HepG2 (cell line): ENCODE results near the gene PRMT2. TPM values are rescaled to one million over a fixed set of nuclear protein-coding genes. Genes with fewer than 3 reads are reported as not detected.

Experiments used
- ATF4 ChIP-seq, 2 experiments: fragments of 450-650 bp in 1 of 2; sonication (generic) in 1 of 2; formaldehyde crosslinking; IDR thresholded peaks; 2 replicates each; pipeline versions ENCODE4 v1.5.0 to v1.8.0; 2020 to 2022; ENCODE audit warnings: mild to moderate bottlenecking in 1 of 2, missing genetic modification reagents in 1 of 2
- DMAP1 ChIP-seq: IDR thresholded peaks from 2 replicates; pipeline ENCODE4 v1.6.1; 2016
- EED ChIP-seq: sonication (generic); formaldehyde crosslinking; IDR thresholded peaks from 2 replicates; pipeline ENCODE4 v1.5.0; 2020; ENCODE audit warnings: mild to moderate bottlenecking, missing genetic modification reagents
- EHMT2 ChIP-seq: fragments of 200-600 bp; sonication (generic); IDR thresholded peaks from 2 replicates; pipeline ENCODE4 v1.7.0; 2017; ENCODE audit warnings: antibody characterized with exemption, low read depth, low read length, borderline replicate concordance
- GLI4 ChIP-seq: sonication (generic); formaldehyde crosslinking; IDR thresholded peaks from 2 replicates; pipeline ENCODE4 v1.5.1; 2020; ENCODE audit warnings: missing genetic modification reagents, mild to moderate bottlenecking, moderate library complexity, borderline replicate concordance
- GLMP ChIP-seq: sonication (generic); formaldehyde crosslinking; IDR thresholded peaks from 2 replicates; pipeline ENCODE4 v1.9.0; 2021; ENCODE audit warnings: missing genetic modification reagents, mild to moderate bottlenecking, borderline replicate concordance
- RARG ChIP-seq: sonication (generic); formaldehyde crosslinking; IDR thresholded peaks from 2 replicates; pipeline ENCODE4 v1.4.0; 2020; ENCODE audit warnings: low read depth, mild to moderate bottlenecking, missing genetic modification reagents
- SIN3A ChIP-seq: IDR thresholded peaks from 2 replicates; pipeline ENCODE4 v1.6.1; 2011; ENCODE audit warnings: low read depth, mild to moderate bottlenecking, control low read depth, low read length, borderline replicate concordance
- SKIL ChIP-seq: sonication (generic); formaldehyde crosslinking; IDR thresholded peaks from 2 replicates; pipeline ENCODE4 v1.8.0; 2022; ENCODE audit warnings: missing genetic modification reagents, mild to moderate bottlenecking, moderate library complexity, borderline replicate concordance
- SOX5 ChIP-seq: IDR thresholded peaks from 2 replicates; pipeline ENCODE4 v1.6.1; 2016; ENCODE audit warnings: borderline replicate concordance
- SPEN ChIP-seq: sonication (generic); formaldehyde crosslinking; IDR thresholded peaks from 2 replicates; pipeline ENCODE4 v1.5.1; 2020; ENCODE audit warnings: low read depth, mild to moderate bottlenecking, missing genetic modification reagents
- SRY ChIP-seq: sonication (generic); formaldehyde crosslinking; IDR thresholded peaks from 2 replicates; pipeline ENCODE4 v1.8.0; 2022; ENCODE audit warnings: mild to moderate bottlenecking, missing genetic modification reagents
- ZBTB21 ChIP-seq: sonication (generic); formaldehyde crosslinking; IDR thresholded peaks from 2 replicates; pipeline ENCODE4 v1.4.0; 2020; ENCODE audit warnings: missing genetic modification reagents
- ZNF17 ChIP-seq: sonication (generic); formaldehyde crosslinking; IDR thresholded peaks from 2 replicates; pipeline ENCODE4 v1.5.0; 2020; ENCODE audit warnings: mild to moderate bottlenecking, missing genetic modification reagents
- ZNF329 ChIP-seq: sonication (generic); formaldehyde crosslinking; IDR thresholded peaks from 2 replicates; pipeline ENCODE4 v1.9.0; 2021; ENCODE audit warnings: low read depth, mild to moderate bottlenecking, missing genetic modification reagents
- ZNF572 ChIP-seq: sonication (generic); formaldehyde crosslinking; IDR thresholded peaks from 2 replicates; pipeline ENCODE4 v1.5.1; 2020; ENCODE audit warnings: mild to moderate bottlenecking, missing genetic modification reagents
- ZSCAN31 ChIP-seq: sonication (generic); formaldehyde crosslinking; IDR thresholded peaks from 2 replicates; pipeline ENCODE4 v1.5.0; 2020; ENCODE audit warnings: low read depth, mild to moderate bottlenecking, missing genetic modification reagents
- polyA plus RNA-seq, 8 experiments: library from polyadenylated mRNA; depleted of rRNA in 3 of 8; stranded (reverse) in 7 of 8; unstranded in 1 of 8; fragments of >200 nt; fragmentation: Illumina TruSeq in 4 of 8; extraction: Trizol in 4 of 8; gene quantifications; 2 replicates each; pipeline versions ENCODE4 v1.2.1 to v1.2.3, GENCODE V29; 2011 to 2016; ENCODE audit warnings: low read depth in 4 of 8, missing spikeins in 1 of 8, mixed read lengths in 1 of 8; ENCODE audit not compliant: insufficient read depth in 1 of 8
- total RNA-seq, 5 experiments: library from RNA; depleted of rRNA; stranded (reverse); fragments of >200 nt; fragmentation: Illumina TruSeq; extraction: Trizol; gene quantifications; 2 replicates each; pipeline ENCODE4 v1.2.3, GENCODE V29; 2016; ENCODE audit warnings: low read depth in 1 of 5
- TF ChIP-seq, protein P1 (sequence below): IDR thresholded peaks from 2 replicates; pipeline ENCODE4 v1.6.1; 2016
- TF ChIP-seq, protein P2 (sequence below): sonication (generic); formaldehyde crosslinking; IDR thresholded peaks from 2 replicates; pipeline ENCODE4 v1.4.0; 2020; ENCODE audit warnings: missing genetic modification reagents, borderline replicate concordance
- TF ChIP-seq, protein P3 (sequence below): sonication (generic); formaldehyde crosslinking; IDR thresholded peaks from 2 replicates; pipeline ENCODE4 v1.4.0; 2020; ENCODE audit warnings: missing genetic modification reagents

PRMT2 gene
- total and polyA plus RNA-seq, 2 of the 13 experiments (the other 11 are each of a cell fraction or from before 2014, with no cell fraction given): 54.4 to 78.8 TPM

- TF ChIP-seq, protein P1, sequence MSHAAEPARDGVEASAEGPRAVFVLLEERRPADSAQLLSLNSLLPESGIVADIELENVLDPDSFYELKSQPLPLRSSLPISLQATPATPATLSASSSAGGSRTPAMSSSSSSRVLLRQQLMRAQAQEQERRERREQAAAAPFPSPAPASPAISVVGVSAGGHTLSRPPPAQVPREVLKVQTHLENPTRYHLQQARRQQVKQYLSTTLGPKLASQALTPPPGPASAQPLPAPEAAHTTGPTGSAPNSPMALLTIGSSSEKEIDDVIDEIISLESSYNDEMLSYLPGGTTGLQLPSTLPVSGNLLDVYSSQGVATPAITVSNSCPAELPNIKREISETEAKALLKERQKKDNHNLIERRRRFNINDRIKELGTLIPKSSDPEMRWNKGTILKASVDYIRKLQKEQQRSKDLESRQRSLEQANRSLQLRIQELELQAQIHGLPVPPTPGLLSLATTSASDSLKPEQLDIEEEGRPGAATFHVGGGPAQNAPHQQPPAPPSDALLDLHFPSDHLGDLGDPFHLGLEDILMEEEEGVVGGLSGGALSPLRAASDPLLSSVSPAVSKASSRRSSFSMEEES (CRISPR knock-in tag): peak; percentile 45; the same call in 1 of the 2 replicates
- TF ChIP-seq ZSCAN31 (CRISPR knock-in tag) (peak; percentile 94), GLI4 (CRISPR knock-in tag) (no peak), EED (CRISPR knock-in tag) (no peak; the same call in 1 of the 2 replicates), SRY (CRISPR knock-in tag) (no peak; the same call in 1 of the 2 replicates), GLMP (CRISPR knock-in tag) (no peak), EHMT2 (no peak), SPEN (CRISPR knock-in tag) (peak; percentile 72), DMAP1 (CRISPR knock-in tag) (peak; percentile 85), SIN3A (peak; percentile 81; the same call in 1 of the 2 replicates), SOX5 (CRISPR knock-in tag) (no peak), ZNF329 (CRISPR knock-in tag) (peak; percentile 91; the same call in 1 of the 2 replicates), ATF4 (CRISPR knock-in tag; IDR thresholded peaks at IDR 0.05) (no peak), ZBTB21 (CRISPR knock-in tag) (no peak), SKIL (CRISPR knock-in tag) (no peak), ZNF572 (CRISPR knock-in tag) (0 out of 2 replicates have a peak, but pooled peaks have one; percentile 47), ZNF17 (CRISPR knock-in tag) (no peak), RARG (CRISPR knock-in tag) (peak; percentile 95; the same call in 1 of the 2 replicates)
- TF ChIP-seq, protein P2, sequence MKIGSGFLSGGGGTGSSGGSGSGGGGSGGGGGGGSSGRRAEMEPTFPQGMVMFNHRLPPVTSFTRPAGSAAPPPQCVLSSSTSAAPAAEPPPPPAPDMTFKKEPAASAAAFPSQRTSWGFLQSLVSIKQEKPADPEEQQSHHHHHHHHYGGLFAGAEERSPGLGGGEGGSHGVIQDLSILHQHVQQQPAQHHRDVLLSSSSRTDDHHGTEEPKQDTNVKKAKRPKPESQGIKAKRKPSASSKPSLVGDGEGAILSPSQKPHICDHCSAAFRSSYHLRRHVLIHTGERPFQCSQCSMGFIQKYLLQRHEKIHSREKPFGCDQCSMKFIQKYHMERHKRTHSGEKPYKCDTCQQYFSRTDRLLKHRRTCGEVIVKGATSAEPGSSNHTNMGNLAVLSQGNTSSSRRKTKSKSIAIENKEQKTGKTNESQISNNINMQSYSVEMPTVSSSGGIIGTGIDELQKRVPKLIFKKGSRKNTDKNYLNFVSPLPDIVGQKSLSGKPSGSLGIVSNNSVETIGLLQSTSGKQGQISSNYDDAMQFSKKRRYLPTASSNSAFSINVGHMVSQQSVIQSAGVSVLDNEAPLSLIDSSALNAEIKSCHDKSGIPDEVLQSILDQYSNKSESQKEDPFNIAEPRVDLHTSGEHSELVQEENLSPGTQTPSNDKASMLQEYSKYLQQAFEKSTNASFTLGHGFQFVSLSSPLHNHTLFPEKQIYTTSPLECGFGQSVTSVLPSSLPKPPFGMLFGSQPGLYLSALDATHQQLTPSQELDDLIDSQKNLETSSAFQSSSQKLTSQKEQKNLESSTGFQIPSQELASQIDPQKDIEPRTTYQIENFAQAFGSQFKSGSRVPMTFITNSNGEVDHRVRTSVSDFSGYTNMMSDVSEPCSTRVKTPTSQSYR (CRISPR knock-in tag): peak; percentile 67
- TF ChIP-seq, protein P3, sequence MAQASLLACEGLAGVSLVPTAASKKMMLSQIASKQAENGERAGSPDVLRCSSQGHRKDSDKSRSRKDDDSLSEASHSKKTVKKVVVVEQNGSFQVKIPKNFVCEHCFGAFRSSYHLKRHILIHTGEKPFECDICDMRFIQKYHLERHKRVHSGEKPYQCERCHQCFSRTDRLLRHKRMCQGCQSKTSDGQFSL (CRISPR knock-in tag): no peak
Measured at GRCh38 chr21:46635324-46636180, at the start of gene PRMT2 (continued).
